ENCODE measurements around the gene CDC20.

CDC20 gene

GRCh38 chr1:43340559-43340958, 18.2 kb upstream of the CDC20 start:
- DNase-seq (ENCODE audit: low read depth): no peak
- TF ChIP-seq CTCF (IDR thresholded peaks at IDR 0.05; ENCODE audit: control insufficient read depth, extremely low read depth, insufficient read depth): no peak

GRCh38 chr1:43344267-43344850, 14.4 kb upstream of the CDC20 start:
- H3K4me3 ChIP-seq (ENCODE audit: low read depth, low read length): no peak overlapping the region
- DNase-seq (ENCODE audit: low read depth): no peak
- TF ChIP-seq CTCF (IDR thresholded peaks at IDR 0.05; ENCODE audit: control insufficient read depth, extremely low read depth, insufficient read depth): no peak

More at GRCh38 chr1:43340559-43340958, 18.2 kb upstream of the CDC20 start:
- H3K4me3 ChIP-seq (ENCODE audit: low read depth, low read length): no peak overlapping the region

- no peak for TF ChIP-seq CTCF (IDR thresholded peaks at IDR 0.05; ENCODE audit: control insufficient read depth, extremely low read depth, insufficient read depth)
- DNase-seq (ENCODE audit: low read depth): no peak
- H3K4me3 ChIP-seq (ENCODE audit: low read depth, low read length): no peak overlapping the region
Observed at GRCh38 chr1:43345120-43345519, 13.7 kb upstream of the CDC20 start.

- DNase-seq (ENCODE audit: low read depth): no peak
- H3K4me3 ChIP-seq (ENCODE audit: low read depth, low read length): no peak overlapping the region
- TF ChIP-seq CTCF (IDR thresholded peaks at IDR 0.05; ENCODE audit: control insufficient read depth, extremely low read depth, insufficient read depth): no peak
Observed at GRCh38 chr1:43346636-43347035, 12.1 kb upstream of the CDC20 start.

- no peak for DNase-seq (ENCODE audit: low read depth)
- no peak for TF ChIP-seq CTCF (IDR thresholded peaks at IDR 0.05; ENCODE audit: control insufficient read depth, extremely low read depth, insufficient read depth)
- H3K4me3 ChIP-seq (ENCODE audit: low read depth, low read length): peak overlapping the region; percentile 59
Observed at GRCh38 chr1:43348343-43348808, 10.4 kb upstream of the CDC20 start.

- peak overlapping the region; percentile 59 for H3K4me3 ChIP-seq (ENCODE audit: low read depth, low read length)
- TF ChIP-seq CTCF (IDR thresholded peaks at IDR 0.05; ENCODE audit: control insufficient read depth, extremely low read depth, insufficient read depth): no peak
- DNase-seq (ENCODE audit: low read depth): peak; percentile 85
Observed at GRCh38 chr1:43348809-43349593, 9.8 kb upstream of the CDC20 start.
